Glutamatergic neuron (in vitro differentiated cells): ENCODE measurements around the gene RAB5IF. TPM values are rescaled to one million over a fixed set of nuclear protein-coding genes. Genes with fewer than 3 reads are reported as not detected.
"Not testable (repeated sequence)": the region's sequence is repeated elsewhere in the genome, so short reads cannot be mapped to it uniquely, and the experiment has no call there.

Experiments used
- DNase-seq: peaks from one replicate; pipeline ENCODE4 v3.0.0; 2022
- H3K27ac Mint-ChIP-seq: one replicate; pipeline ENCODE4 v1.8.0; 2020; ENCODE audit warnings: mild to moderate bottlenecking, mixed read lengths, inconsistent platforms; ENCODE audit not compliant: unreplicated experiment
- H3K27me3 Mint-ChIP-seq: one replicate; pipeline ENCODE4 v1.8.0; 2020; ENCODE audit warnings: mild to moderate bottlenecking, moderate library complexity, mixed read lengths, inconsistent platforms; ENCODE audit not compliant: unreplicated experiment
- H3K36me3 Mint-ChIP-seq: one replicate; pipeline ENCODE4 v1.8.0; 2020; ENCODE audit warnings: mild to moderate bottlenecking, mixed read lengths, inconsistent platforms; ENCODE audit not compliant: unreplicated experiment
- H3K4me1 Mint-ChIP-seq: one replicate; pipeline ENCODE4 v1.8.0; 2020; ENCODE audit warnings: mild to moderate bottlenecking, low read depth, mixed read lengths, inconsistent platforms; ENCODE audit not compliant: unreplicated experiment
- H3K4me3 Mint-ChIP-seq: one replicate; pipeline ENCODE4 v1.8.0; 2020; ENCODE audit warnings: mild to moderate bottlenecking, mixed read lengths, inconsistent platforms; ENCODE audit not compliant: unreplicated experiment
- H3K9me3 Mint-ChIP-seq: one replicate; pipeline ENCODE4 v1.8.0; 2020; ENCODE audit warnings: mild to moderate bottlenecking, moderate library complexity, mixed read lengths, inconsistent platforms; ENCODE audit not compliant: unreplicated experiment
- total RNA-seq: library from RNA; stranded (reverse); fragmentation: NEBNext Ultra II Directional; extraction: Animal tissue kit (Norgen Biotek cat#: 25700); gene quantifications from one replicate; pipeline ENCODE4 v1.2.1, GENCODE V29; 2021; ENCODE audit not compliant: unreplicated experiment
- TF ChIP-seq, protein P1 (sequence below): fragments of 200-600 bp; sonication (generic); IDR thresholded peaks from one replicate; pipeline ENCODE4 v1.5.0; 2021; ENCODE audit not compliant: partially characterized antibody, unreplicated experiment

Gene RAB5IF
- total RNA-seq, 1 donor from 2014 or later: 48.9 TPM

GRCh38 chr20:36633285-36633772 lies 27.8 kb downstream of the RAB5IF start:
- H3K27ac Mint-ChIP-seq: no peak overlapping the region
- H3K4me1 Mint-ChIP-seq: no peaks in the 10 kb centered on the region
- H3K4me3 Mint-ChIP-seq: no peak overlapping the region
- peaks cover 2% of the 10 kb centered on the region for H3K27me3 Mint-ChIP-seq
- TF ChIP-seq, protein P1, sequence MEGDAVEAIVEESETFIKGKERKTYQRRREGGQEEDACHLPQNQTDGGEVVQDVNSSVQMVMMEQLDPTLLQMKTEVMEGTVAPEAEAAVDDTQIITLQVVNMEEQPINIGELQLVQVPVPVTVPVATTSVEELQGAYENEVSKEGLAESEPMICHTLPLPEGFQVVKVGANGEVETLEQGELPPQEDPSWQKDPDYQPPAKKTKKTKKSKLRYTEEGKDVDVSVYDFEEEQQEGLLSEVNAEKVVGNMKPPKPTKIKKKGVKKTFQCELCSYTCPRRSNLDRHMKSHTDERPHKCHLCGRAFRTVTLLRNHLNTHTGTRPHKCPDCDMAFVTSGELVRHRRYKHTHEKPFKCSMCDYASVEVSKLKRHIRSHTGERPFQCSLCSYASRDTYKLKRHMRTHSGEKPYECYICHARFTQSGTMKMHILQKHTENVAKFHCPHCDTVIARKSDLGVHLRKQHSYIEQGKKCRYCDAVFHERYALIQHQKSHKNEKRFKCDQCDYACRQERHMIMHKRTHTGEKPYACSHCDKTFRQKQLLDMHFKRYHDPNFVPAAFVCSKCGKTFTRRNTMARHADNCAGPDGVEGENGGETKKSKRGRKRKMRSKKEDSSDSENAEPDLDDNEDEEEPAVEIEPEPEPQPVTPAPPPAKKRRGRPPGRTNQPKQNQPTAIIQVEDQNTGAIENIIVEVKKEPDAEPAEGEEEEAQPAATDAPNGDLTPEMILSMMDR: no peak
- no peak for DNase-seq
- H3K36me3 Mint-ChIP-seq: no peaks in the 10 kb centered on the region
- H3K9me3 Mint-ChIP-seq: no peaks in the 10 kb centered on the region

DNA sequence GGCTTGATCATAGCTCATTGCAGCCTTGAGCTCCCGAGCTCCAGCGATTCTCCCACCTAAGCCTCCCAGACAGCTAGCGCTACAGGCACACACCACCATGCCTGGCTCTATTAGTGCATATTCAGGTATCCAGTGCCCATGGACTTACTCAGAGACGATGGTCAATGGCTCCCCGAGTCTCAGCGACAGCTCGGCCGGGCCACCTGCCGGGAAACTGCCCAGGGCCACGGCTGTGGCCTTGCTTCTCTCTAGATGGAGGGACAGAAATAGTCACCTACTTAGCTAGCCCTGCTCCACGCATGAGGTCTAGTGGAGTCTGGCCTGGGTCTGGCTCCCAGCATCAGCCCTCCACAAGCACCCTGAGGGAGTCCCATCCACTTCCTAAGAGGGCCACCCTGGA lies 28.8 kb downstream of the RAB5IF start:
- Mint-ChIP-seq H3K36me3 (no peaks in the 10 kb centered on the region), H3K9me3 (no peaks in the 10 kb centered on the region), H3K4me3 (no peak overlapping the region), H3K27me3 (no peaks in the 10 kb centered on the region), H3K27ac (no peak overlapping the region), H3K4me1 (no peaks in the 10 kb centered on the region)
- DNase-seq: no peak
- TF ChIP-seq, protein P1: no peak

- H3K4me3 Mint-ChIP-seq, H3K9me3 Mint-ChIP-seq, H3K36me3 Mint-ChIP-seq, DNase-seq, H3K27me3 Mint-ChIP-seq, H3K27ac Mint-ChIP-seq, H3K4me1 Mint-ChIP-seq: not testable (repeated sequence)
Measured at GRCh38 chr20:36638876-36639400, 33.4 kb downstream of the RAB5IF start.

DNA sequence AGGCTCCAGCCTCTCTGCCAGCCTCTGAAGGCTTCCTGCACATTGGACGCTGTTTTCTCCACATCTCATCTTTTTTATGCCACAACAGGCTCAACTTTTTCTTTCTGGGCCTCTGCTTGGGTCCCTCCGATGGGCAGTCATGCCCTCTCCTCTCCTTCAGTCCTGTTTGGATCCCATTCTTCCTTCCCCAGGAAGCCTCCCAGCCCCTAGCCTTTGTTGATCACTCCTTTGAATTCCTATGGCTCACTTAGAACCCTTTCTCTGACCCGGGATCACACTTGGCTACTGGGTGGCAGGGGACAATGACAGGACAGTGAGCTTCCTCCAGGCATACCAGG lies 35.9 kb downstream of the RAB5IF start:
- no peaks in the 10 kb centered on the region for H3K4me1 Mint-ChIP-seq

GRCh38 chr20:36642136-36642535 lies 36.6 kb downstream of the RAB5IF start:
- Mint-ChIP-seq H3K4me3 (no peak overlapping the region), H3K36me3 (no peaks in the 10 kb centered on the region), H3K27ac (no peak overlapping the region), H3K27me3 (no peaks in the 10 kb centered on the region), H3K9me3 (peaks cover 2% of the 10 kb centered on the region), H3K4me1 (no peaks in the 10 kb centered on the region)
- TF ChIP-seq, protein P1: no peak
- DNase-seq: no peak

More for the DNA sequence above, 35.9 kb downstream of the RAB5IF start:
- Mint-ChIP-seq H3K27ac (no peak overlapping the region), H3K9me3 (peaks cover 2% of the 10 kb centered on the region), H3K36me3 (no peaks in the 10 kb centered on the region), H3K4me3 (no peak overlapping the region), H3K27me3 (no peaks in the 10 kb centered on the region)
- TF ChIP-seq, protein P1: no peak
- no peak for DNase-seq
